Measurements from ENCODE around the gene VWA5B2. TPM values are rescaled to one million over a fixed set of nuclear protein-coding genes. Genes with fewer than 3 reads are reported as not detected.

The VWA5B2 gene
- total RNA-seq: 1 to 10 TPM; 2.2 to 3.3 TPM
- long read RNA-seq: 0 reads

DNA sequence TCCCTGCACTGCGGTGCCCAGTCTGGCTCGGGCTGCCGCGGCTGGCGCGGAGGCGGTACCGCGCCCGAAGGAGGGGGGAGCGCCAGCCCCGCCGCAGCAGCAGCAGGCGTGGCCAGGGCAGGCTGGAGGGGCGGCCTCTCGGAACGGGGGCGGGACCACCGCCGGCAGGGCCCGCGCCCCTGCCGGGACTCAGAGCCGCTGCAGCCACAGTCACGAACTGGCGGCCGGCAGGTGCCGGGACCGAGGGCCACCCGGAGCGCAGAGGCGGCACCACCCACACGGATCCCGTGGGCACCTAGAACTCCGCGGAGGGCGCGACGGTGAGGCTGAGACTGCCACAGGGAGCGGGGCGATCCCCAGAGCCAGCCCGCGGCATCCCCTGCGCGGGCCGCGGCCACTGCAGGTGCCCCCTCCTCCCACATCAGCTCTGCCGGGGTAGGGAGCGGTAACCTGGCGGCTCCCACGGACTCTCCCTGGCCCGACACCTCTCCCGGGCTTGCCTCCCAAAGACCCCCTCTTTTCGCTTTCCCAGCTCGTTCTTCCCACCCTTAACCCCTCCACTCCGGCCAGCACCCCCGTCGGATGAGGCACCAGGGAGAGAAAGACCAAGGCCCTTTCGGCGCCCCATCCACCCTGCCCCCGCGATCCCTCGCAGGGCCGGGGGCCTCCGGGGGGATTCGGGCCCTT, at the start of gene VWA5B2:
TSS of gene VWA5B2 (plus strand) at position 192 of the 687 bp plus-strand sequence. CDS start 944 bp downstream, outside the sequence.
- DNase-seq: peak; percentile 46 to 56
- peak; percentile 75 for ATAC-seq
- intact Hi-C loops (cut with DNase I, micrococcal nuclease): no loop called here

GRCh38 chr3:184180165-184180564, 49.2 kb upstream of the VWA5B2 start:
- ATAC-seq (no peak), DNase-seq (no peak)
- intact Hi-C loops (cut with DNase I, micrococcal nuclease): no loop called here

DNA sequence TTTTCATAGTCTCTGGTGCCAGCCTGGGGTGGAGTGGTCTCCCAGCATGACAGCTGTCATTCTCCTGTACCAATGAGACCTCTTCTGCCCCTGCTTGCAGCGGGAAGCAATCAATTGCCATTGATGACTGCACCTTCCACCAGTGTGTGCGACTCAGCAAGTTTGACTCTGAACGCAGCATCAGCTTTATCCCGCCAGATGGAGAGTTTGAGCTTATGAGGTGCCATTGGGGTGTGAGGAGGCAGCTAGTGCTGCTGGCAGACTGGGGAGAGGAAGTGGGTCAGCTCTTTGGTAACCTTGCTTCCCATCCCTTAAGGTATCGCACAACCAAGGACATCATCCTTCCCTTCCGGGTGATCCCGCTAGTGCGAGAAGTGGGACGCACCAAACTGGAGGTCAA, 47.8 kb upstream of the VWA5B2 start:
- intact Hi-C loops (cut with DNase I, micrococcal nuclease): no loop called here
- no peak for DNase-seq
- ATAC-seq: no peak

GRCh38 chr3:184183679-184184078, 45.7 kb upstream of the VWA5B2 start:
- intact Hi-C loops (cut with DNase I, micrococcal nuclease): no loop called here
- DNase-seq (no peak), ATAC-seq (no peak)

- ATAC-seq (no peak), DNase-seq (no peak)
- intact Hi-C loops (cut with DNase I, micrococcal nuclease): no loop called here
Measured at GRCh38 chr3:184184546-184185230, 44.7 kb upstream of the VWA5B2 start.

DNA sequence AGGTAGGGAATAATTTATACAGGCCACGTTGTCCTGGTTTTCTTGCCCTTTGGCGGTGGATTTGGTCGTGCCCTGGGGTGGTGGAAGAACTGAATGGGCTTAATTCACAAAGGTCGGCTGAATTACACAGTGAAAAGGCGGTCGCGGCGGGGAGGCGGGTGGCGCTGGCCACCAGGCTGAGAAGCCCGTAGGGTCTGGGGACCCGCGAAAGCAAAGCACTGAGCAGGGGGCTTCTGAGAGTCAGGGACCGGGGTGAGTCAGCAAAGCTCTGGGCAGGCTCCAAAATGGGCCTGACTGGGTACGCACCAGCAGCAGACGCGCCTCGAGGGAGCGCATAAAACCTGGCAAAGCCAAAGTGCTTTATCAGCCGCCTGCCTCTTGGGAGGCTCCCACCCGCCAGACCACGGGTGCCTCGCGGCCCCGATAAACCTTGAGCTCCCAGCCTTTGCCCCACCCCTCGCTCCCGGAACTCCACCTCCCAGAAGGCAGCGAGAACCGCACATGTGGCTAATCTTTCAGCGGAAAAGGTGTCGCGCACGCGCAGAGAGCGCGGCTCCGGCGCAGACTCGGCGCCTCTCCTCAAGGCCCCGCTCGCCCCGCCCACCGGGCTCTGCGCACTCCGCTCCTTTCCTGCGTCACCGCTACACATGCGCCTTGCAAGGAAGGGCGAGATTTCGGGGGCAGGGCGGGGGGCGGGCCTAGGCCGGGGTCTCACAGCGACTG, 43.8 kb upstream of the VWA5B2 start:
- intact Hi-C loops (cut with DNase I, micrococcal nuclease): no loop called here
- DNase-seq: peak; percentile 99
- peak; percentile 95 for ATAC-seq

DNA sequence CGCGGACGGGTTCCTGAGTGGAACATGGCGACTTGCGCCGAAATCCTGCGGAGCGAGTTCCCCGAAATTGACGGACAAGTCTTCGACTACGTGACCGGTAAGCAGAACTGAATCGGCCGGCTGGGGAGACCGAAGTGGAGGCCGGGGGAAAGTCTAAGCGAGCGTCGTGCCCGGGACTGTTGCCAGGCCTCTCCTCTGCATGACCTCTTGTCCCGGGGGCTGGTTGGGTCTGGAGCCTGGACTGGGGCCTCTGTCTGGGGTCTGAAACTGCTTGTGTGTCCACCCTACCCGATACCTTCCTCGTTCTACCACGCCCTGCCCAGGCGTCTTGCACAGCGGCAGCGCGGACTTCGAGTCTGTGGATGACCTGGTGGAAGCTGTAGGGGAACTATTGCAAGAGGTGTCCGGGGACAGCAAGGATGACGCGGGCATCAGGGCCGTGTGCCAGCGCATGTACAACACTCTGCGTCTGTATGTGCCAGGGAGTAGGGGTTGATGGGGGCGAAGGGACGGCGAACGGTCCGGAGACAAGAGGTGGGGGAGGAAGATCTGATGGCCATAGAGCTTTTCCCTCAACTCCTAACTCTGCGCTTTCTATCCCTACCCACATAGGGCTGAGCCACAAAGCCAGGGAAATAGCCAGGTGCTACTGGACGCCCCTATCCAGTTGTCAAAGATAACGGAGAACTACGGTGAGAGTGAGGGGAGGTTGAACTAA, 43.0 kb upstream of the VWA5B2 start, which contains the start of gene ABCF3:
TSS of gene ABCF3 (plus strand) at position 16 of the 718 bp plus-strand sequence. CDS start at position 25, 9 bp downstream.
- intact Hi-C loops (cut with DNase I, micrococcal nuclease): no loop called here
- ATAC-seq (peak; percentile 59), DNase-seq (peak; percentile 52 to 68)

GRCh38 chr3:184186902-184187207, 42.5 kb upstream of the VWA5B2 start:
- DNase-seq: no peak
- intact Hi-C loops (cut with DNase I, micrococcal nuclease): no loop called here
- no peak for ATAC-seq

- DNase-seq: no peak
- ATAC-seq: no peak
- intact Hi-C loops (cut with DNase I, micrococcal nuclease): no loop called here
Measured at GRCh38 chr3:184188080-184188479, 41.3 kb upstream of the VWA5B2 start.

DNA sequence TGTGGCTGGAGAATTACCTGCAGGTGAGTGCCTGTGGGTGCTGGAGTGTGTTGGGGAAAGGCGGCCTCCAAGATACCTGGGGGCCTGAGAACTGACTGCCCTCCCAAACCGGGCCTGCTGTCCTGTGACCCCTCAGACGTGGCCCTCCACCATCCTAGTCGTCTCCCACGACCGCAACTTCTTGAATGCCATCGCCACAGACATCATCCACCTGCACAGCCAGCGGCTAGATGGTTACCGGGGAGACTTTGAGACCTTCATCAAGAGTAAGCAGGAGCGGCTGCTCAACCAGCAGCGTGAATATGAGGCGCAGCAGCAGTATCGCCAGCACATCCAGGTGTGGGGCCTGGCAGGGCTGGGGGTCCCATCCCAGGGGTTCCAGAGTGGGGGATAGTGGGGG, 40.0 kb upstream of the VWA5B2 start:
- no peak for DNase-seq
- intact Hi-C loops (cut with DNase I, micrococcal nuclease): no loop called here
- no peak for ATAC-seq

DNA sequence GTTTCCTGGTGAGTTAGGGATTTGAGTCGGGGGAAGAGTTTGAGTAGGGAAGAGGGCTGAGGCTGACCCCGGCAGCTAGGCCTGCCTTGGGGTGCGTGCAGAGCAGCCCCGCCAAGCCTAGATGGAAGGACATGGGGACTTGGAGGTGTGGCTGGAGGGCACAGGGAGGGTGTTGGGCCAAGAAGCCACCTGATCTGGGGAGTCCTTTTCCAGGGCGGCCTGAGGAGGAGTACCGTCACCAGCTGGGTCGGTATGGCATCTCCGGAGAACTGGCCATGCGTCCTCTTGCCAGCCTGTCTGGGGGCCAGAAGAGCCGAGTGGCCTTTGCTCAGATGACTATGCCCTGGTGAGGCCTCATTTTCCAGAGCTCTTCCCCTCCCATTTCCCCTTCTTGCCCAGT, 36.5 kb upstream of the VWA5B2 start:
- DNase-seq (no peak), ATAC-seq (no peak)
- intact Hi-C loops (cut with DNase I, micrococcal nuclease): no loop called here

DNA sequence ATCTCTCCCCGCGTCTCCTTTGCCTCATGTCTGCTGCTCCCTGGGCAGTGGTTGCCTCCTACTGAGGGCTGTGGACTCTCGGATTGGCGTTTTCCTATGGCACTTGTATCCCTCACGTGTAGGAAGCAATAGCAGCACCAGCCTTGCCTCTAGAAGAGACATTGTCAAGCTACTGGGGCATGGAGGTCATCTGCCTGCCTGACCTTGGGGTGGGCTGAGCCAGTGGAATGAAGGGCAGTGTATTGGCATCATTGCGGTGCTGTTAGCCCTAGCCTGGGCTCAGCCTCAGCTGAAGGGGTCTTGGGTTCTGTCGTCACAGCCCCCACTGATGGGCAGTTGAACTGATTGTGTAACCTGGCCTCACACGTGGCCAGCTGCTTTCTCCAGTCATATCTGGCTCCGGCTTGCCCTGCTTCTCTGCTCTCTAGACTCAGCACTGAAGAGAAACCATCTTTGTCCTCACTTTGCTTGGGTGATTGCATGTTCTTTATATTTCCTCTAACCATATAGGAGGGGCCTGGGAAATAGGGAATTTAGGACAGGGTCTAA, 35.3 kb upstream of the VWA5B2 start:
- intact Hi-C loops (cut with DNase I, micrococcal nuclease): no loop called here
- no peak for DNase-seq
- ATAC-seq: no peak

GRCh38 chr3:184196536-184196935, 32.8 kb upstream of the VWA5B2 start:
- DNase-seq (no peak), ATAC-seq (peak; percentile 12)
- intact Hi-C loops (cut with DNase I, micrococcal nuclease): no loop called here

DNA sequence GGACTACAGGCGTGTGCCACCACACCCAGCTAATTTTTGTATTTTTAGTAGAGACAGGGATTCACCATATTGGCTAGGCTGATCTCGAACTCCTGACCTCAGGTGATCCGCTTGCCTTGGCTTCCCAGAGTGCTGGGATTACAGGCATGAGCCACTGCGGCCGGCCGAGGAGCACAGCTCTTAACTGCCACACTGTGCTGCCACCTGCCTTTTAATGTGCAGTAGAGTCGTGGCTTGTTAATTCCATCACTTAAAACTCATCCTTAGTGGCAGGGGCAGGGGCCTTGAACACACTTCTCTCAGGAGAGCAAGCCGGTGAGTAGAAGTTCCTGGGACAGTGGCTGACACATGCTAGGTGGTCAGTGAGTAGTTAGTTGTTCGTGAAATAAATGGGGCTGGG, 30.9 kb upstream of the VWA5B2 start:
- ATAC-seq (no peak), DNase-seq (no peak)
- intact Hi-C loops (cut with DNase I, micrococcal nuclease): no loop called here

DNA sequence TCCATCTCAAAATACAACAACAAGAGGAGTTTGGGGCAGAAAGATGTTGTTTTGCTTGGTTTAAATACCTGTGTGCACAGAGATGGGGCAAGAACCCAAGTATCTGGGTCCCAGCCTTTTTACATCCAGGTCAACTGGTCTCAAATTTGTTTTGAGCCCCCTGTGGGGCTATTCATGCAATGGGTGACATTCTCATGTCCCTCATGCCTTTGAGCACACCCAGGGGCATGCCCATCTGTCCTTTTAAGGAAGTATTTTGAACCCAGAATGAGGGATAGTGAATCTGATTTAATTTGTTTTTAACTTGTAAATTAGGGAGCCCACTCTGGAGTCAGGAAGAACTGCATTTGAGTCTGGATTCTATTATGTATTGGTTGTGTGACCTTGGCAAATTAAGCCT, 28.6 kb upstream of the VWA5B2 start:
- DNase-seq (no peak), ATAC-seq (no peak)
- intact Hi-C loops (cut with DNase I, micrococcal nuclease): no loop called here

DNA sequence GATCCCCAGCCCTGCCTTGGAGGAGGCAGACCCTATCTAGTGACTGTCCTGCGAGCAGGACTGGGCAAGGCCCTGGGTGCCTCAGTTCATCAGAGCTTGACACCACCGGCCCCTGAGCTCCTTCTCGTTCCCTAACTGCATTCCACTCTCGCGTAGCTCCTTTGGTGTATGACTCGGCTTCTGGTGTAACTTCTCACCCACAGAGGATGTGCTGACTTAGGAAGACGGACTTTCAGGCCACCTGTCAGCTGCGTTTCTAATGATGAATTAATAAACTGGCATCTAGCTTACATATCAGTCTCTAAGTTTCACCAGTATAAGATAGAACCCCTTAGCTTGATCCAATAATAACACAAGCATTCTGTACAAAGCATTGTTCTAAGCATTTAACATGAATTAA, 25.9 kb upstream of the VWA5B2 start:
- no peak for ATAC-seq
- DNase-seq: no peak
- intact Hi-C loops (cut with DNase I, micrococcal nuclease): no loop called here

DNA sequence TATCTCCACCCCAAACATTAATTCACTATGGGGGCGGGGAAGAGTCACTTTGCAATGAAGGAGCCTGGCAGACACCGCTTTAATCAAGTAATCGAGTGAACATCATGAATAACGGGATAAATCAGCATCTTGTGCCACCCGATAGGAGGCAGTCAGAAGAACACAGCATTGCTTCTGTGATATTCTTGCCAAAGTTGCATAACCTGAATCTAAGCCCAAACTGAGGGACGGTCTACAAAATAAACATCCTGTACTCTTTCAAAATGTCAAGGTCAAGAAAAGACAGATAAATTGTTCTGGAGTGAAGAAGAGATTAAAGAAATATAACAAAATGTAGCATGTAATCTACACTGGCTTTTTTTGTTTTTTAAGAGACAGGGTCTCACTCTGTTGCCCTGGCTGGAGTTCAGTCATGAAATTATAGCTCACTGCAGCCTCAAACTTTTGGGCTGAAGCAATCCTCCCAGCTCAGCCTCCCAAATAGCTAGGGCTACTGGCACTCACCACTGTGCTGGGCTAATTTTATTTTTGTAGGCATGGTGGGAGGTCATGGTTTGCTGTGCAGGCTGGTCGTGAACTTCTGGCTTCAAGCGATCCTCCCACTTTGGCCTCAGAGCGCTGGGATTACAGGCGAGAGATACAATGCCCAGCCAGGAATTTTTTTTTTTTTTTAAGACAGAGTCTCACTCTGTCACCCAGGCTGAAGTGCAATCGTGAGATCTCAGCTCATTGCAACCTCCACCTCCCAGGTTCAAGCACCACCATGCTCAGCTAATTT, 20.1 kb upstream of the VWA5B2 start:
- no peak for ATAC-seq
- intact Hi-C loops (cut with DNase I, micrococcal nuclease): no loop called here

DNA sequence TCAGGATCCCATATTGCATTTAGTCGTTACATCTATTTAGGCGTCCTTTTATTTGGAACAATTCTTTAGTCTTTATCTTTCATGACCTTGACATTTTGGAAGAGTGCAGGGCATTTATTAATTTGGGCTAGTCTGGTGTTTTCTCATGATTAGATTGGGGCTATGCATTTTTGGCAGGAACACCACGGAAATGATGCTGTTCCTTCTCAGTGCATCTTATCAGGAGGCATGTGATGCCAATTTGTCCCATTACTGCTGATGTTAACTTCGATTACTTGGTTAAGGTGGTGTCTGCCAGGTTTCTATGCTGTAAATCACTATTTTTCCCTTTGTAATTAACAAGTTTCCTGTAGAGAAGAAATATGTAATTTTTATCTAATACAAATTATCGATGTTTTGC, 18.1 kb upstream of the VWA5B2 start:
- intact Hi-C loops (cut with DNase I, micrococcal nuclease): no loop called here
- no peak for DNase-seq
- ATAC-seq: no peak

More for the DNA sequence above, 20.1 kb upstream of the VWA5B2 start:
- DNase-seq: no peak
